ENCODE data around the gene PRLR. TPM values are rescaled to one million over a fixed set of nuclear protein-coding genes. Genes with fewer than 3 reads are reported as not detected.

Gene PRLR
- total and polyA plus RNA-seq, 2 of the 8 experiments (the other 6 are each of a cell fraction or from before 2014, with no cell fraction given): 0.53 to 2.5 TPM

- TF ChIP-seq EZH2 (IDR thresholded peaks at IDR 0.05; ENCODE audit: low read depth, low read length, severe bottlenecking) (no peak), SP1 (IDR thresholded peaks at IDR 0.05; ENCODE audit: low read depth, low read length) (no peak), YY1 (IDR thresholded peaks at IDR 0.05; ENCODE audit: low read depth, low read length) (no peak), CEBPB (IDR thresholded peaks at IDR 0.05; ENCODE audit: low read depth, low read length) (no peak), ATF2 (IDR thresholded peaks at IDR 0.05; ENCODE audit: low read length) (no peak), TAF7 (optimal IDR thresholded peaks at IDR 0.05; ENCODE audit: borderline replicate concordance, low read depth, low read length) (no peak), MAX (IDR thresholded peaks at IDR 0.05) (no peak), TCF12 (IDR thresholded peaks at IDR 0.05; ENCODE audit: low read depth, low read length) (no peak), BRCA1 (IDR thresholded peaks at IDR 0.05; ENCODE audit: low read depth, low read length) (no peak), FOSL1 (IDR thresholded peaks at IDR 0.05; ENCODE audit: insufficient read depth, low read depth, low read length) (no peak), RXRA (IDR thresholded peaks at IDR 0.05; ENCODE audit: insufficient read depth, low read depth, low read length) (no peak)
These were observed 109.6 kb downstream of the PRLR start (continued) for GRCh38 chr5:35120715-35121114.
